HG02970 (cell line): Measurements from ENCODE around the gene PTPRH.

Experiments used
- ATAC-seq: cut with Tn5 transposase; IDR thresholded peaks from one replicate; pipeline ENCODE4 v1.9.1; 2021; ENCODE audit warnings: mild to moderate bottlenecking, moderate library complexity, moderate number of reproducible peaks; ENCODE audit not compliant: unreplicated experiment, low FRiP score

Gene PTPRH

GRCh38 chr19:55208880-55209692, at the start of gene PTPRH:
Gene PTPRH (minus strand): TSS chr19:55209501. CDS start chr19:55209433, 68 bp downstream.
- no peak for ATAC-seq

GRCh38 chr19:55258476-55258827, 49.2 kb upstream of the PTPRH start:
- ATAC-seq: peak; percentile 21

- no peak for ATAC-seq
These were observed 48.4 kb upstream of the PTPRH start for GRCh38 chr19:55257461-55258420.

- no peak for ATAC-seq
These were observed 47.5 kb upstream of the PTPRH start for GRCh38 chr19:55256562-55257460.

- ATAC-seq: no peak
These were observed 46.5 kb upstream of the PTPRH start for GRCh38 chr19:55255618-55256423.

GRCh38 chr19:55254625-55254977, 45.3 kb upstream of the PTPRH start:
- no peak for ATAC-seq

- no peak for ATAC-seq
These were observed 44.7 kb upstream of the PTPRH start for GRCh38 chr19:55253842-55254624.

GRCh38 chr19:55252760-55253663, 43.7 kb upstream of the PTPRH start:
- ATAC-seq: no peak

GRCh38 chr19:55251341-55252081, 42.2 kb upstream of the PTPRH start:
- ATAC-seq: no peak

GRCh38 chr19:55250262-55251036, 41.1 kb upstream of the PTPRH start:
- no peak for ATAC-seq

GRCh38 chr19:55249841-55250240, 40.5 kb upstream of the PTPRH start:
- no peak for ATAC-seq

GRCh38 chr19:55248704-55249103, 39.4 kb upstream of the PTPRH start:
- no peak for ATAC-seq

GRCh38 chr19:55248166-55248675, 38.9 kb upstream of the PTPRH start:
- ATAC-seq: no peak

- ATAC-seq: no peak
These were observed 38.4 kb upstream of the PTPRH start for GRCh38 chr19:55247621-55248099.

- ATAC-seq: no peak
These were observed 37.5 kb upstream of the PTPRH start for GRCh38 chr19:55246462-55247451.
